Nephron progenitor cell (in vitro differentiated cells): ENCODE measurements around the gene POLG2.

ENCODE experiments used
- DNase-seq: peaks from one replicate; pipeline ENCODE4 v3.0.0; 2021
- H3K27ac Mint-ChIP-seq: 2 replicates; pipeline ENCODE4 v1.8.0; 2021; ENCODE audit warnings: mild to moderate bottlenecking, moderate library complexity, mixed read lengths
- H3K27me3 Mint-ChIP-seq: 2 replicates; pipeline ENCODE4 v1.8.0; 2021; ENCODE audit warnings: mild to moderate bottlenecking, low read depth, mixed read lengths; ENCODE audit not compliant: poor library complexity
- H3K36me3 Mint-ChIP-seq: 2 replicates; pipeline ENCODE4 v1.8.0; 2021; ENCODE audit warnings: low read depth, mixed read lengths
- H3K4me1 Mint-ChIP-seq: 2 replicates; pipeline ENCODE4 v1.8.0; 2021; ENCODE audit warnings: mixed read lengths
- H3K4me3 Mint-ChIP-seq: 2 replicates; pipeline ENCODE4 v1.8.0; 2021; ENCODE audit warnings: mild to moderate bottlenecking, moderate library complexity, mixed read lengths
- H3K9me3 Mint-ChIP-seq: 2 replicates; pipeline ENCODE4 v1.8.0; 2021; ENCODE audit warnings: mild to moderate bottlenecking, moderate library complexity, mixed read lengths
- CTCF ChIP-seq: fragments of 200-600 bp; sonication (generic); IDR thresholded peaks from 2 replicates; pipeline ENCODE4 v1.5.0; 2021; ENCODE audit warnings: antibody characterized with exemption

The POLG2 gene

GRCh38 chr17:64529221-64529620 lies 32.4 kb upstream of the POLG2 start:
- Mint-ChIP-seq H3K4me3 (no peak overlapping the region), H3K27me3 (no peaks in the 10 kb centered on the region), H3K27ac (no peak overlapping the region), H3K36me3 (peaks cover 80% of the 10 kb centered on the region), H3K9me3 (no peaks in the 10 kb centered on the region), H3K4me1 (no peaks in the 10 kb centered on the region)
- DNase-seq: no peak
- no peak for TF ChIP-seq CTCF

- no peak for DNase-seq
- Mint-ChIP-seq H3K9me3 (no peaks in the 10 kb centered on the region), H3K36me3 (peaks cover 79% of the 10 kb centered on the region), H3K4me3 (no peak overlapping the region), H3K4me1 (no peaks in the 10 kb centered on the region), H3K27ac (no peak overlapping the region), H3K27me3 (no peaks in the 10 kb centered on the region)
- no peak for TF ChIP-seq CTCF
Observed at GRCh38 chr17:64527914-64528313, 31.1 kb upstream of the POLG2 start.

GRCh38 chr17:64520359-64520758 lies 23.5 kb upstream of the POLG2 start:
- Mint-ChIP-seq H3K4me1 (no peaks in the 10 kb centered on the region), H3K36me3 (peaks cover 65% of the 10 kb centered on the region), H3K27ac (no peak overlapping the region), H3K27me3 (peaks cover 2% of the 10 kb centered on the region), H3K9me3 (no peaks in the 10 kb centered on the region), H3K4me3 (no peak overlapping the region)
- DNase-seq: no peak
- no peak for TF ChIP-seq CTCF

- no peak overlapping the region for H3K27ac Mint-ChIP-seq
- H3K4me1 Mint-ChIP-seq: no peaks in the 10 kb centered on the region
- H3K36me3 Mint-ChIP-seq: peaks cover 70% of the 10 kb centered on the region
- peaks cover 2% of the 10 kb centered on the region for H3K27me3 Mint-ChIP-seq
- H3K4me3 Mint-ChIP-seq: no peak overlapping the region
- no peak for DNase-seq
- no peaks in the 10 kb centered on the region for H3K9me3 Mint-ChIP-seq
- no peak for TF ChIP-seq CTCF
Observed at GRCh38 chr17:64519601-64520000, 22.7 kb upstream of the POLG2 start.

GRCh38 chr17:64515829-64516228 lies 19.0 kb upstream of the POLG2 start:
- Mint-ChIP-seq H3K4me3 (no peak overlapping the region), H3K27ac (no peak overlapping the region), H3K4me1 (no peaks in the 10 kb centered on the region), H3K36me3 (peaks cover 67% of the 10 kb centered on the region), H3K27me3 (peaks cover 2% of the 10 kb centered on the region), H3K9me3 (no peaks in the 10 kb centered on the region)
- no peak for DNase-seq
- TF ChIP-seq CTCF: no peak

GRCh38 chr17:64515419-64515818 lies 18.6 kb upstream of the POLG2 start:
- Mint-ChIP-seq H3K27me3 (peaks cover 2% of the 10 kb centered on the region), H3K4me3 (no peak overlapping the region), H3K36me3 (peaks cover 72% of the 10 kb centered on the region), H3K9me3 (no peaks in the 10 kb centered on the region), H3K4me1 (peaks cover 1% of the 10 kb centered on the region), H3K27ac (no peak overlapping the region)
- DNase-seq: no peak
- no peak for TF ChIP-seq CTCF
